ENCODE data around the gene WRAP73.
"Not testable (repeated sequence)": the region's sequence is repeated elsewhere in the genome, so short reads cannot be mapped to it uniquely, and the experiment has no call there.

WRAP73 gene

GRCh38 chr1:3628445-3628844 is 21.5 kb downstream of the WRAP73 start:
- no peak for DNase-seq

- DNase-seq, result no peak
Measured at GRCh38 chr1:3627515-3628253, 22.2 kb downstream of the WRAP73 start.

GRCh38 chr1:3626025-3626424 is 23.9 kb downstream of the WRAP73 start:
- no peak for DNase-seq

GRCh38 chr1:3625151-3625907 is 24.6 kb downstream of the WRAP73 start:
- peak; percentile 30 for DNase-seq

- DNase-seq, result peak; percentile 98
Measured at GRCh38 chr1:3624200-3625136, 25.4 kb downstream of the WRAP73 start, which contains the start of gene TPRG1L. Gene TPRG1L (plus strand): TSS chr1:3625015. CDS start chr1:3625073, 58 bp downstream.

GRCh38 chr1:3623441-3624199 is 26.3 kb downstream of the WRAP73 start:
- no peak for DNase-seq

- not testable (repeated sequence) for DNase-seq
Measured at GRCh38 chr1:3622102-3622501, 27.8 kb downstream of the WRAP73 start.

- not testable (repeated sequence) for DNase-seq
Measured at GRCh38 chr1:3621151-3621671, 28.7 kb downstream of the WRAP73 start.

GRCh38 chr1:3620708-3621107 is 29.2 kb downstream of the WRAP73 start:
- DNase-seq, result no peak

- DNase-seq, result peak; percentile 79
Measured at GRCh38 chr1:3618881-3619671, 30.8 kb downstream of the WRAP73 start.

- no peak for DNase-seq
Measured at GRCh38 chr1:3618531-3618880, 31.4 kb downstream of the WRAP73 start.

GRCh38 chr1:3617806-3618345 is 32.0 kb downstream of the WRAP73 start:
- DNase-seq, result no peak

GRCh38 chr1:3616861-3617260 is 33.0 kb downstream of the WRAP73 start:
- DNase-seq, result no peak

GRCh38 chr1:3614755-3615742 is 34.9 kb downstream of the WRAP73 start:
- DNase-seq, result peak; percentile 36

GRCh38 chr1:3612123-3612522 is 37.8 kb downstream of the WRAP73 start:
- DNase-seq, result no peak

GRCh38 chr1:3611170-3612019 is 38.5 kb downstream of the WRAP73 start, which contains the start of gene MEGF6:
Gene MEGF6 (minus strand): TSS chr1:3611508. CDS start chr1:3611268, 240 bp downstream.
- peak; percentile 82 for DNase-seq

- no peak for DNase-seq
Measured at GRCh38 chr1:3610527-3611169, 39.3 kb downstream of the WRAP73 start.

All from NCI-H345 (cell line).